ENCODE results near the gene NKTR. TPM values are rescaled to one million over a fixed set of nuclear protein-coding genes. Genes with fewer than 3 reads are reported as not detected.

NKTR gene
- 60.9 and 76.0 TPM in 2 replicates for total RNA-seq

GRCh38 chr3:42600111-42600957 is at the start of gene NKTR:
TSS of gene NKTR (plus strand) at chr3:42600686. CDS start at chr3:42601007, 321 bp downstream.

GRCh38 chr3:42581709-42582473 is 18.6 kb upstream of the NKTR start, which contains the start of gene SEC22C:
TSS of gene SEC22C (minus strand) at chr3:42581967. CDS start at chr3:42569046, 12,921 bp downstream.

GRCh38 chr3:42653560-42654330 is 53.3 kb downstream of the NKTR start, which contains the start of gene ZBTB47:
TSS of gene ZBTB47 (plus strand) at chr3:42653697. CDS start at chr3:42658356, 4,659 bp downstream.

GRCh38 chr3:42685363-42685881 is 84.9 kb downstream of the NKTR start, which contains the start of gene KLHL40:
TSS of gene KLHL40 (plus strand) at chr3:42685537. CDS start at chr3:42685619, 82 bp downstream.

Other genes with a start within 250 kb of the NKTR start
- gene LYZL4, start 190.1 kb upstream of the NKTR start, total RNA-seq = not detected in 2 replicates
- not detected in 2 replicates for gene VIPR1, start 98.0 kb upstream of the NKTR start, total RNA-seq
- 52.3 and 57.9 TPM in 2 replicates for gene SEC22C, start 18.7 kb upstream of the NKTR start, total RNA-seq
- gene SS18L2, start 9.8 kb upstream of the NKTR start, total RNA-seq = 13.3 and 15.7 TPM in 2 replicates
- 31.8 and 33.4 TPM in 2 replicates for gene ZBTB47, start 53.0 kb downstream of the NKTR start, total RNA-seq
- not detected in 2 replicates for gene KLHL40, start 84.9 kb downstream of the NKTR start, total RNA-seq
- gene HHATL, start 102.1 kb downstream of the NKTR start, total RNA-seq = not detected in 2 replicates
- 0.14 and 0.59 TPM in 2 replicates for gene CCDC13, start 172.6 kb downstream of the NKTR start, total RNA-seq
- gene HIGD1A, start 203.8 kb downstream of the NKTR start, total RNA-seq = 178 and 185 TPM in 2 replicates
- not detected in 2 replicates for gene ACKR2, start 208.8 kb downstream of the NKTR start, total RNA-seq